HepG2 (cell line): Measurements from ENCODE around the gene FGGY. TPM values are rescaled to one million over a fixed set of nuclear protein-coding genes. Genes with fewer than 3 reads are reported as not detected.

Experiments
- ATAC-seq: fragments of 200-7000 bp; cut with Tn5 transposase; 3 replicates; pipeline ENCODE4 v1.9.1; 2020; ENCODE audit warnings: mild to moderate bottlenecking, moderate library complexity
- BruUV-seq: library from RNA; stranded (reverse); fragments of 400-500 nt; replicated peaks from 2 replicates; lab custom pipeline; 2021; lab: Mats Ljungman, UMichigan
- CTCF ChIA-PET: fragments of 300-600 bp; formaldehyde crosslinking; extraction: SDS; loops from one replicate; lab custom pipeline; 2021; ENCODE audit warnings: low total read pairs, inconsistent platforms, low intra/inter-chr PET ratio; lab: Yijun Ruan, JAX
- POLR2A ChIA-PET: fragments of 350-600 bp; sonication (Branson Sonifier 250); formaldehyde crosslinking; loops from one replicate; lab custom pipeline; 2020; ENCODE audit warnings: antibody characterized with exemption, inconsistent platforms; lab: Yijun Ruan, JAX
- DNase-seq: peaks from one replicate; pipeline ENCODE4 v3.0.0-alpha.2; 2015; ENCODE audit warnings: low spot score
- FAIRE-seq: peaks from 3 replicates; lab custom pipeline; 2011; peaks lifted over from hg19 to GRCh38; lab: Jason Lieb, UNC
- H2AFZ ChIP-seq: one replicate; pipeline ENCODE4 v1.6.1; 2011; ENCODE audit warnings: low read length, inconsistent platforms
- H3K27ac ChIP-seq: fragments of 300-600 bp; 3 replicates; pipeline ENCODE4 v1.8.0; 2011; ENCODE audit warnings: mixed run types, mild to moderate bottlenecking, mixed read lengths, low read length, inconsistent platforms; ENCODE audit not compliant: insufficient read depth; ENCODE audit errors: extremely low read length
- H3K27me3 ChIP-seq, 2 experiments: fragments of 200-600 bp in 1 of 2; 2 replicates in 1 of 2; 3 replicates in 1 of 2; pipeline versions ENCODE4 v1.6.0 to v1.8.0; 2011; ENCODE audit warnings: low read length in 2 of 2, mild to moderate bottlenecking in 2 of 2, moderate library complexity in 2 of 2, inconsistent platforms in 1 of 2; ENCODE audit not compliant: insufficient read depth in 2 of 2, control insufficient read depth in 1 of 2
- H3K36me3 ChIP-seq, 2 experiments: fragments of 200-600 bp in 1 of 2; replicated peaks in 1 of 2; 2 replicates in 1 of 2; 3 replicates in 1 of 2; pipeline versions ENCODE4 v1.5.1 to v1.8.0; 2011; ENCODE audit warnings: low read length in 2 of 2, inconsistent platforms in 1 of 2; ENCODE audit not compliant: insufficient read depth in 2 of 2, control insufficient read depth in 1 of 2
- H3K4me1 ChIP-seq: 2 replicates; pipeline ENCODE4 v1.5.1; 2012; ENCODE audit warnings: low read length, inconsistent platforms; ENCODE audit not compliant: insufficient read depth
- H3K4me2 ChIP-seq: 2 replicates; pipeline ENCODE4 v1.6.0; 2011; ENCODE audit warnings: low read depth, low read length, inconsistent platforms
- H3K4me3 ChIP-seq, 3 experiments: fragments of 200-600 bp in 1 of 3; sonication (generic), shearing (Covaris generic) in 1 of 3; replicated peaks in 1 of 3; 2 replicates each; pipeline ENCODE4 v1.5.1; 2011 to 2016; ENCODE audit warnings: low read length in 3 of 3, inconsistent platforms in 2 of 3, low read depth in 2 of 3, mild to moderate bottlenecking in 2 of 3, control low read depth in 1 of 3, mixed read lengths in 1 of 3; ENCODE audit not compliant: insufficient read depth in 1 of 3
- H3K79me2 ChIP-seq: one replicate; pipeline ENCODE4 v1.6.1; 2011; ENCODE audit warnings: low read length, inconsistent platforms; ENCODE audit not compliant: insufficient read depth
- H3K9ac ChIP-seq: 2 replicates; pipeline ENCODE4 v1.6.0; 2011; ENCODE audit warnings: mild to moderate bottlenecking, low read depth, low read length, inconsistent platforms; ENCODE audit not compliant: insufficient read depth
- H3K9me3 ChIP-seq: 2 replicates; pipeline ENCODE4 v1.5.1; 2012; ENCODE audit warnings: mild to moderate bottlenecking, low read length
- H4K20me1 ChIP-seq: 2 replicates; pipeline ENCODE4 v1.6.0; 2011; ENCODE audit warnings: inconsistent platforms, mild to moderate bottlenecking, low read length, moderate library complexity; ENCODE audit not compliant: insufficient read depth
- PHF8 ChIP-seq: sonication (generic); formaldehyde crosslinking; IDR thresholded peaks from 2 replicates; pipeline ENCODE4 v1.5.0; 2020; ENCODE audit warnings: missing genetic modification reagents
- TARDBP ChIP-seq: sonication (generic); formaldehyde crosslinking; IDR thresholded peaks from 2 replicates; pipeline ENCODE4 v1.8.0; 2022; ENCODE audit warnings: mild to moderate bottlenecking, missing genetic modification reagents
- TCF7L2 ChIP-seq: IDR thresholded peaks from 2 replicates; pipeline ENCODE4 v1.6.1; 2011; ENCODE audit warnings: mild to moderate bottlenecking, low read depth, low read length, moderate library complexity
- ZBTB34 ChIP-seq: sonication (generic); formaldehyde crosslinking; IDR thresholded peaks from 2 replicates; pipeline ENCODE4 v1.8.0; 2022; ENCODE audit warnings: mild to moderate bottlenecking, missing genetic modification reagents
- ZNF207 ChIP-seq: fragments of 450-650 bp; IDR thresholded peaks from 2 replicates; pipeline ENCODE4 v1.6.1; 2016; ENCODE audit warnings: antibody characterized with exemption, borderline replicate concordance
- ZNF256 ChIP-seq: sonication (generic); formaldehyde crosslinking; conservative IDR thresholded peaks from 2 replicates; pipeline ENCODE4 v1.4.0; 2020; ENCODE audit warnings: missing genetic modification reagents
- ZNF260 ChIP-seq: sonication (generic); formaldehyde crosslinking; IDR thresholded peaks from 2 replicates; pipeline ENCODE4 v1.4.0; 2020; ENCODE audit warnings: missing genetic modification reagents, low read depth, mild to moderate bottlenecking, borderline replicate concordance
- ZNF335 ChIP-seq: sonication (generic); formaldehyde crosslinking; IDR thresholded peaks from 2 replicates; pipeline ENCODE4 v1.4.0; 2020; ENCODE audit warnings: missing genetic modification reagents
- ZNF350 ChIP-seq: sonication (generic); formaldehyde crosslinking; IDR thresholded peaks from 2 replicates; pipeline ENCODE4 v1.4.0; 2020; ENCODE audit warnings: mild to moderate bottlenecking, low read depth, missing genetic modification reagents, borderline replicate concordance
- ZNF782 ChIP-seq: sonication (generic); formaldehyde crosslinking; IDR thresholded peaks from 2 replicates; pipeline ENCODE4 v1.4.0; 2020; ENCODE audit warnings: missing genetic modification reagents, mild to moderate bottlenecking, borderline replicate concordance
- WGBS: methylation state at CpG from one replicate; pipeline ENCODE4 v1.1.6; 2017; ENCODE audit warnings: low lambda C conversion rate; 5-methylcytosine and 5-hydroxymethylcytosine counted together
- in situ Hi-C: cut with HindIII; loops from 2 replicates; pipeline ENCODE4 v1.10.0; 2017; ENCODE audit warnings: low pct_unique_long_range_greater_than_20kb; ENCODE audit not compliant: extremely low pct_ligation_motif_present
- intact Hi-C: fragments of 100-400 bp; cut with micrococcal nuclease; formaldehyde crosslinking; loops from one replicate; pipeline ENCODE4 v1.10.0; 2022; ENCODE audit not compliant: unreplicated experiment
- polyA plus RNA-seq, 8 experiments: library from polyadenylated mRNA; depleted of rRNA in 3 of 8; stranded (reverse) in 7 of 8; unstranded in 1 of 8; fragments of >200 nt; fragmentation: Illumina TruSeq in 4 of 8; extraction: Trizol in 4 of 8; gene quantifications; 2 replicates each; pipeline versions ENCODE4 v1.2.1 to v1.2.3, GENCODE V29; 2011 to 2016; ENCODE audit warnings: low read depth in 4 of 8, missing spikeins in 1 of 8, mixed read lengths in 1 of 8; ENCODE audit not compliant: insufficient read depth in 1 of 8
- total RNA-seq, 5 experiments: library from RNA; depleted of rRNA; stranded (reverse); fragments of >200 nt; fragmentation: Illumina TruSeq; extraction: Trizol; gene quantifications; 2 replicates each; pipeline ENCODE4 v1.2.3, GENCODE V29; 2016; ENCODE audit warnings: low read depth in 1 of 5

FGGY gene
- total and polyA plus RNA-seq, 2 of the 13 experiments (the other 11 are each of a cell fraction or from before 2014, with no cell fraction given): 15.7 to 27.5 TPM

GRCh38 chr1:59482986-59483385 is 186.1 kb downstream of the FGGY start:
- intact Hi-C loops: no loop called here
- H3K4me1 ChIP-seq: peaks cover 14% of the 10 kb centered on the region
- no peak overlapping the region for H3K27ac ChIP-seq
- BruUV-seq: no TSS peak
- H3K9ac ChIP-seq: no peak overlapping the region
- ATAC-seq (no peak), FAIRE-seq (no peak), DNase-seq (no peak)
- ChIA-PET POLR2A (no interaction called here), CTCF (no interaction called here)
- H3K27me3 ChIP-seq: no peaks in the 10 kb centered on the region
- no peaks in the 10 kb centered on the region for H3K79me2 ChIP-seq
- no peaks in the 10 kb centered on the region for H3K36me3 ChIP-seq
- in situ Hi-C loops: no loop called here
- WGBS: 91% methylated on average over 1 of the region's 1 CpG
- no peaks in the 10 kb centered on the region for H4K20me1 ChIP-seq
- TF ChIP-seq ZNF782 (no peak), TARDBP (CRISPR knock-in tag) (no peak), ZNF207 (no peak), ZNF256 (CRISPR knock-in tag) (no peak), ZBTB34 (CRISPR knock-in tag) (no peak), ZNF350 (CRISPR knock-in tag) (no peak), ZNF335 (CRISPR knock-in tag) (no peak), PHF8 (CRISPR knock-in tag) (no peak), ZNF260 (CRISPR knock-in tag) (no peak), TCF7L2 (no peak)
- no peak overlapping the region for H3K4me2 ChIP-seq
- H3K9me3 ChIP-seq: no peaks in the 10 kb centered on the region
- no peak overlapping the region for H3K4me3 ChIP-seq
- no peak overlapping the region for H2AFZ ChIP-seq
